Central memory CD8-positive, alpha-beta T cell (primary cell): ENCODE data around the gene IL4I1.

Experiments
- ATAC-seq: fragments of 150-1000 bp; cut with Tn5 transposase; replicated peaks from 2 replicates; pipeline ENCODE4 v1.10.0; 2022; ENCODE audit warnings: mild to moderate bottlenecking, moderate FRiP score, moderate number of reproducible peaks; ENCODE audit not compliant: poor library complexity, severe bottlenecking; ENCODE audit errors: extremely low read depth
- DNase-seq, 2 donors: peaks; one replicate each; pipeline ENCODE4 v3.0.0; 2021; ENCODE audit warnings: low spot score in 2 of 2
- H3K27ac Mint-ChIP-seq: one replicate; pipeline ENCODE4 v1.8.0; 2022; ENCODE audit warnings: low read depth, mild to moderate bottlenecking, moderate library complexity, mixed read lengths
- H3K27me3 Mint-ChIP-seq: one replicate; pipeline ENCODE4 v1.8.0; 2022; ENCODE audit warnings: mixed read lengths
- H3K36me3 Mint-ChIP-seq: one replicate; pipeline ENCODE4 v1.8.0; 2022; ENCODE audit warnings: mild to moderate bottlenecking, moderate library complexity, mixed read lengths; ENCODE audit not compliant: insufficient read depth
- H3K4me1 Mint-ChIP-seq: one replicate; pipeline ENCODE4 v1.8.0; 2022; ENCODE audit warnings: mixed read lengths
- H3K4me3 Mint-ChIP-seq: one replicate; pipeline ENCODE4 v1.8.0; 2022; ENCODE audit warnings: mild to moderate bottlenecking, moderate library complexity, mixed read lengths
- H3K9me3 Mint-ChIP-seq: one replicate; pipeline ENCODE4 v1.8.0; 2022; ENCODE audit warnings: mixed read lengths

The IL4I1 gene

GRCh38 chr19:49852631-49853126 lies 44.0 kb downstream of the IL4I1 start:
- DNase-seq (no peak), ATAC-seq (no peak)
- peaks cover 16% of the 10 kb centered on the region for H3K36me3 Mint-ChIP-seq
- H3K4me3 Mint-ChIP-seq = peak overlapping the region; percentile 85
- peak overlapping the region; percentile 69 for H3K27ac Mint-ChIP-seq
- H3K9me3 Mint-ChIP-seq = peaks cover 5% of the 10 kb centered on the region
- H3K27me3 Mint-ChIP-seq = no peaks in the 10 kb centered on the region
- peaks cover 38% of the 10 kb centered on the region for H3K4me1 Mint-ChIP-seq

- ATAC-seq = no peak
- peak overlapping the region; percentile 69 for H3K27ac Mint-ChIP-seq
- DNase-seq = no peak
Measured at GRCh38 chr19:49851456-49852259, 45.0 kb downstream of the IL4I1 start.

GRCh38 chr19:49850487-49851342 lies 46.0 kb downstream of the IL4I1 start, which contains the start of gene PTOV1:
TSS of gene PTOV1 (plus strand) at chr19:49851159.
- H3K27me3 Mint-ChIP-seq = no peaks in the 10 kb centered on the region
- H3K9me3 Mint-ChIP-seq = peaks cover 5% of the 10 kb centered on the region
- peak; percentile 78 to 86 for DNase-seq
- H3K27ac Mint-ChIP-seq = peak within 1 kb of the TSS; percentile 74
- peaks cover 14% of the 10 kb centered on the region for H3K36me3 Mint-ChIP-seq
- peaks cover 38% of the 10 kb centered on the region for H3K4me1 Mint-ChIP-seq
- peak; percentile 89 for ATAC-seq
- peak within 1 kb of the TSS; percentile 85 for H3K4me3 Mint-ChIP-seq

More at GRCh38 chr19:49851456-49852259, 45.0 kb downstream of the IL4I1 start:
- peaks cover 38% of the 10 kb centered on the region for H3K4me1 Mint-ChIP-seq
- peaks cover 5% of the 10 kb centered on the region for H3K9me3 Mint-ChIP-seq
- peak overlapping the region; percentile 85 for H3K4me3 Mint-ChIP-seq
- peaks cover 17% of the 10 kb centered on the region for H3K36me3 Mint-ChIP-seq
- no peaks in the 10 kb centered on the region for H3K27me3 Mint-ChIP-seq

- ATAC-seq = no peak
- peaks cover 11% of the 10 kb centered on the region for H3K36me3 Mint-ChIP-seq
- peaks cover 38% of the 10 kb centered on the region for H3K4me1 Mint-ChIP-seq
- no peaks in the 10 kb centered on the region for H3K27me3 Mint-ChIP-seq
- peaks cover 5% of the 10 kb centered on the region for H3K9me3 Mint-ChIP-seq
- peak overlapping the region; percentile 74 for H3K27ac Mint-ChIP-seq
- DNase-seq = no peak
- H3K4me3 Mint-ChIP-seq = peak overlapping the region; percentile 85
Measured at GRCh38 chr19:49850221-49850486, 46.5 kb downstream of the IL4I1 start.

DNA sequence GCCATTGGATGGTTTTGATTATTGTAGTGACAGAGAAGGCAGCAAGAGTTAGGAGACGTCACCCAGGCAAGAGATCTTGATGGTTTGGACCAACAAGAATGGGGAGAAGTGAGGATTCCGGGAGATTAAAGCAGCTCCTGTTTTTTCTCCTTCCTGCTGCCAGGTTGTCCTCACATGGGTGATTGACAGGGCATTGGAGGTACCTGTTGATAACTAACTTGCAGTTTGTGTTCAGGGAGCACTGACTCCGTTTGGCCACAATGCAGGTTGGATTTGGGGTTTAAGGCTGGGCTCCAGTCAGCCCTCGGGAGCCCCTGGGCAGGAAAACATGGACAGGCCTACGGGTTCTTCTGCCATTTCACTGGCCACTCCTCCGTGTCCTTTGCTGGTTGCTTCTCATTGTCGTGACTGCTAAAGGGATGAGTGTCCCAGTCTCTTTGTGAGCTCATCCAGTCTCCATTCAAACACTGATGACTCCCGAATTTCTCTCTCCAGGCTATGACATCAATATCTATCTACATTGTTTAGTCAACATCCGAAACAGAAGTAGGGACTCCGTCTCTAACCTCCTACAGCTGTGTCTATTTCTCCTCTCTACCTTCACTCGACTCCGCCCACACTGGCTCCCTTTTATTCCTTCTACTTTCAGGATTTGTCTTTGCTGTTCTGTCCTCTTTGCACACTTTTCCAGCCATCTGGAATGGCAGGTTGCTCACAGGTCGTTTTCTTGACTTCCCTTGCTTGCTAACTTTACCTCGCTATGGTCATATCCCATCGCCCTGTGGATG lies 47.1 kb downstream of the IL4I1 start:
- H3K27me3 Mint-ChIP-seq = no peaks in the 10 kb centered on the region
- peaks cover 5% of the 10 kb centered on the region for H3K9me3 Mint-ChIP-seq
- peaks cover 38% of the 10 kb centered on the region for H3K4me1 Mint-ChIP-seq
- DNase-seq (no peak), ATAC-seq (no peak)
- H3K36me3 Mint-ChIP-seq = peaks cover 11% of the 10 kb centered on the region
- H3K4me3 Mint-ChIP-seq = peak overlapping the region; percentile 85
- H3K27ac Mint-ChIP-seq = peak overlapping the region; percentile 74

GRCh38 chr19:49848938-49849337 lies 47.7 kb downstream of the IL4I1 start:
- no peak for ATAC-seq

DNA sequence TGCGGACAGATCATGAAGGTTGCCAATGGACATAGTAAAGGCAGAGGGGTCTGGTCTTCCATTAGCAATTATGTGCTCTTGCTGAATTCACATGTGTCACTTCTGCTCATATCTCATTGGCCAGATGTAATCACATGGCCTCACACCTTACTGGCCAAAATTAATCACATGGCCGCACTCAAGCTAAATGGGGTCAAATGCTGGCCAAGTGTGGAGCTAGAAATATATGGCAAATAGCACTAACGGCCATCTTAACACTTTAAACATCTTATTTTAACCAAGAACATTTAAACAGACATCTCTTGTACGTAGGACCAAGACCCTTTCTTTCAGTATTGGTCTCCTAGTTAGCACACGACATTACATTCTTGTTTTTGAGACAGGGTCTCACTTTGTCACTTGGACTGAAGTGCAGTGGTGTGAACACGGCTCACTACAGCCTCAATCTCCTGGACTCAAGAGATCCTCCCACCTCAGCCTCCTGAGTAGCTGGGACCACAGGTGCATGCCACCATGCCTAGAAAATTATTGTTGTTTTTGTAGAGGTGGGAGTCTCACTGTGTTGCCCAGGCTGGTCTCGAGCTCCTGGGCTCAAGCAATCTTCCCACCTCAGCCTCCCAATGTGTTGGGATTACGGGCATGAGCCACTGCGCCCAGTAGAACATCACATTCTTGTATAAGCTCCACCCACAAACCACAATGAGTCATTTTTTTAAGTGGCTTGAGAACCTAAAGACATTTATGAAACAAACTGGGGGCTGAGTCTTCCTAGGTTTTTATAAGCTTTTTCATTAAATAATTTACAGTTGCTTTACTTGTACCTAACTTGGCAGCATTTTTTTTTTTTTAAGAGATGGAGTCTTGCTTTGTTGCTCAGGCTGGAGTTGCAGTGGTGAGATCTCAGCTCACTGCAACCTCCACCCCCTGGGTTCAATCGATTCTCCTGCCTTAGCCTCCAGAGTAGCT lies 48.7 kb downstream of the IL4I1 start:
- peaks cover 5% of the 10 kb centered on the region for H3K9me3 Mint-ChIP-seq
- H3K36me3 Mint-ChIP-seq = peaks cover 11% of the 10 kb centered on the region
- no peaks in the 10 kb centered on the region for H3K27me3 Mint-ChIP-seq
- DNase-seq (no peak), ATAC-seq (no peak)
- H3K27ac Mint-ChIP-seq = no peak overlapping the region
- H3K4me3 Mint-ChIP-seq = no peak overlapping the region
- peaks cover 38% of the 10 kb centered on the region for H3K4me1 Mint-ChIP-seq

More at GRCh38 chr19:49848938-49849337, 47.7 kb downstream of the IL4I1 start:
- no peaks in the 10 kb centered on the region for H3K27me3 Mint-ChIP-seq
- H3K4me3 Mint-ChIP-seq = peak overlapping the region; percentile 48
- peaks cover 5% of the 10 kb centered on the region for H3K9me3 Mint-ChIP-seq
- DNase-seq = no peak
- H3K27ac Mint-ChIP-seq = no peak overlapping the region
- peaks cover 11% of the 10 kb centered on the region for H3K36me3 Mint-ChIP-seq
- peaks cover 38% of the 10 kb centered on the region for H3K4me1 Mint-ChIP-seq

DNA sequence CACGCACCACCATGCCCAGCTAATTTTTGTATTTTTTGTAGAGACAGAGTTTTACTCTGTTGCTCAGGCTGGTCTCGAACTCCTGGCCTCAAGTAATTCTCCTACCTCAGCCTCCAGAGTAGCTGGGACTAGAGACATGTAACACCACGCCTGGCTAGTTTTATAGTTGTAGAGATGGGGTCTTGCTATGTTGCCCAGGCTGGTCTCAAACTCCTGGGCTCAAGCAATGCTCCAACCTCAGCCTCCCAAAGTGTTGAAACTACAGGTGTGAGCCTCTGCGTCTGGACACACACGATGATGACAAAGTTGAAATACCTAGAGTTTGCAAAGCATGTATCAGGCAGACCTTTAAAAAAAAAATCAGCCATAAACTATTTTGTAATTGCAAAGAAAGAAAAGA lies 50.3 kb downstream of the IL4I1 start:
- H3K9me3 Mint-ChIP-seq = peaks cover 5% of the 10 kb centered on the region
- H3K27me3 Mint-ChIP-seq = no peaks in the 10 kb centered on the region
- H3K4me1 Mint-ChIP-seq = peaks cover 27% of the 10 kb centered on the region
- ATAC-seq (no peak), DNase-seq (no peak)
- no peak overlapping the region for H3K4me3 Mint-ChIP-seq
- H3K27ac Mint-ChIP-seq = no peak overlapping the region
- H3K36me3 Mint-ChIP-seq = peaks cover 4% of the 10 kb centered on the region

GRCh38 chr19:49845414-49845813 lies 51.3 kb downstream of the IL4I1 start:
- peaks cover 3% of the 10 kb centered on the region for H3K36me3 Mint-ChIP-seq
- ATAC-seq (no peak), DNase-seq (no peak)
- peaks cover 24% of the 10 kb centered on the region for H3K4me1 Mint-ChIP-seq
- H3K27me3 Mint-ChIP-seq = no peaks in the 10 kb centered on the region
- H3K4me3 Mint-ChIP-seq = no peak overlapping the region
- no peak overlapping the region for H3K27ac Mint-ChIP-seq
- peaks cover 5% of the 10 kb centered on the region for H3K9me3 Mint-ChIP-seq

DNA sequence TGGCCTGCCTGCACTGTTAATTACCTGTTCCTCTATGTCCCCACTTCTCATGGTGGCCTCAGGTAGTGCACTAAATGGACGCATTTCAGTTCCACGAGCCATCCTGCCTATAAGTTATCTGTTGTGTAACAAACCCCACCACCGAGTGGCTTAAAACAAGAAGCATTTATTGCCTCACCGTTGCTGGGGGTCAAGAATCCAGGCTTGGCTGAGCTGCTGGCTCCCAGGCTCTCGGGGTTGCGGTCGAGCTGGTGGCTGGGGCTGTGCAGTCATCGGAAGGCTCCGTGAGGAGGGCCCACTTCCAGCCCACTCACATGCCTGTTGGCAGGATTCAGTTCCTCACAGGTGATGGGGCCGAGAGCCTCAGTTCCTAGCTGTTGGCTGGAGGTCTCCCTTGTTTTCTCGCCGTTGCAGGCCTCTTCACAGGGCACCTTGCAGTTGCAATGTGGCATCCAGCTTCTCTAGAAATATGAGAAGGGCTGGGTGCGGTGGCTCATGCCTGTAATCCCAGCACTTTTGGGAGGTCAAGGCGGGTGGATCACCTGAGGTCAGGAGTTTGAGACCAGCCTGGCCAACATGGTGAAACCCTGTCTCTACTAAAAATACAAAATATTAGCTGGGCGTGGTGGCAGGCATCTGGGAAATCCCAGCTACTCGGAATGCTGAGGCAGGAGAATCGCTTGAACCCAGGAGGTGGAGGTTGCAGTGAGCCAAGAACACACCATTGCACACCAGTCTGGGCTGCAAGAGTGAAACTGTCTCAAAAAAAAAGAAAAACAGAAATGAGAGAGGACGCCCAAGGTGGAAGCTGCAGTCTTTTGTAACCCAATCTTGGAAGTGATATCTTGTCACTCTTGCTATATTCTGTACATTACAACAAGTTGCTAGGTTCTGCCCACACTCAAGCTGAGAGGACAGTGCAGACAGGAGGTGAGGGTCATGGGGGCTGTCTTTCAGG lies 52.3 kb downstream of the IL4I1 start:
- no peak for DNase-seq

DNA sequence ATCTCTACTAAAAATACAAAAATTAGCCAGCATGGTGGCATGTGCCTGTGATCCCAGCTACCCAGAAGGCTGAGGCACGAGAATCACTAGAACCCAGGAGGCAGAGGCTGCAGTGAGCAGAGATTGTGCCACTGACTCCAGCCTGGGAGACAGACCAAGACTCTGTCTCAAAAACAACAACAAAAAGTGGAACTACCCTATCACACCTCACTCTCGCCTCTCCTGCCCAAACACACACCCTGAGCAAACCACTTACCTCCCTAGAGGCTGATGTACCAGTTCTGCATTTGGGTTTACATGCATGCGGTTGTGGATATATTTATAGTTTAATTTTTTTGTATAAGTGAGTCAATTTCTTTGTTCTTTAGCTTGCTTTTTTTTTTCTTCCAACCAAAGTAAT lies 53.4 kb downstream of the IL4I1 start:
- ATAC-seq = no peak
- no peak overlapping the region for H3K4me3 Mint-ChIP-seq

More for the DNA sequence above, 52.3 kb downstream of the IL4I1 start:
- H3K4me3 Mint-ChIP-seq = no peak overlapping the region
- no peaks in the 10 kb centered on the region for H3K27me3 Mint-ChIP-seq
- H3K36me3 Mint-ChIP-seq = peaks cover 3% of the 10 kb centered on the region
- H3K4me1 Mint-ChIP-seq = peaks cover 15% of the 10 kb centered on the region
- H3K9me3 Mint-ChIP-seq = peaks cover 5% of the 10 kb centered on the region
- peak; percentile 36 for ATAC-seq
- no peak overlapping the region for H3K27ac Mint-ChIP-seq

More for the DNA sequence above, 53.4 kb downstream of the IL4I1 start:
- peaks cover 4% of the 10 kb centered on the region for H3K4me1 Mint-ChIP-seq
- H3K36me3 Mint-ChIP-seq = peaks cover 7% of the 10 kb centered on the region
- DNase-seq = no peak
- no peaks in the 10 kb centered on the region for H3K9me3 Mint-ChIP-seq
- H3K27ac Mint-ChIP-seq = no peak overlapping the region
- H3K27me3 Mint-ChIP-seq = no peaks in the 10 kb centered on the region
